Measurements from ENCODE around the gene STXBP1.
A peak's percentile ranks its signal among the peaks of the same experiment; 100 is the strongest.

The STXBP1 gene

GRCh38 chr9:127693143-127693542 lies 81.1 kb downstream of the STXBP1 start:
- no peak for DNase-seq (ENCODE audit: low spot score)

DNA sequence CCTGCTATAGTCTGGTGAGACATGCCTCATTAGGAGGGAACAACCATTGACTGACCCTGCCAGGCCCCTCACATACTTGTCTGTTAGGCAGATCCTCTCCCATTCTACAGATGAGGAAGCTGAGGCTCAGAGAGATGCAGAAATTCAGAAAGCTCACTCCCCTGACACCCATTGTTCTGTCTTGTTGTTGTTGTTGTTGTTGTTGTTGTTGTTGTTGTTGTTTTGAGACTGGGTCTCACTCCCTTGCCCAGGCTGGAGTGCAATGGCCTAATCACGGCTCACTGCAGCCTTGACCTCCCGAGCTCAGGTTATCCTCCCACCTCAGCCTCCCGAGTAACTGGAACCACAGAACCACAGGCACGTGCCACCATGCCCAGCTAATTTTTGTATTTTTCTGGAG lies 81.6 kb downstream of the STXBP1 start:
- no peak for DNase-seq (ENCODE audit: low spot score)

- DNase-seq (ENCODE audit: low spot score) = peak; percentile 46
Observed at GRCh38 chr9:127694890-127695720, 83.0 kb downstream of the STXBP1 start.

GRCh38 chr9:127697575-127697974 lies 85.5 kb downstream of the STXBP1 start:
- no peak for DNase-seq (ENCODE audit: low spot score)

- DNase-seq (ENCODE audit: low spot score) = no peak
Observed at GRCh38 chr9:127698386-127698785, 86.3 kb downstream of the STXBP1 start.

- DNase-seq (ENCODE audit: low spot score) = peak; percentile 99
Observed at GRCh38 chr9:127698985-127699670, 87.1 kb downstream of the STXBP1 start.

DNA sequence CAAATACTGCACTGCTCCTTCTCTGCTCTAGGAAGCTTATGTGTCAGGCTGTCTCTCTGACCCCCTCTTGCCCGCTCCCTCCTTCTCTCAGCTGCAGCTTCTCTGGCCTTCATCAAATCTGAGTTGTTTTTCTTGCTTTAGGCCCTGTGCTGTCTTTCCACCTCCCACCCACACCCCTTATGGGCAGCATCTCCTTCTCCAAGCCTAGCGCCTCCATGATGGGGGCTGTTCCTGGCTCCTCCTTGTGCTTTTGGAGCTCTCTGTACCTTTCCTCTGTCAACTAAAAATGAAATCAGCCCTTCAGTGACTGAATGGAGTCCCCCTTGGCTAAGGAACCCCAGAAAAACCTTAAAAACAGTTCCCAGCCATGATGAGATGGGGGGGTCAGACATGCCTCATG lies 88.1 kb downstream of the STXBP1 start:
- no peak for DNase-seq (ENCODE audit: low spot score)

DNA sequence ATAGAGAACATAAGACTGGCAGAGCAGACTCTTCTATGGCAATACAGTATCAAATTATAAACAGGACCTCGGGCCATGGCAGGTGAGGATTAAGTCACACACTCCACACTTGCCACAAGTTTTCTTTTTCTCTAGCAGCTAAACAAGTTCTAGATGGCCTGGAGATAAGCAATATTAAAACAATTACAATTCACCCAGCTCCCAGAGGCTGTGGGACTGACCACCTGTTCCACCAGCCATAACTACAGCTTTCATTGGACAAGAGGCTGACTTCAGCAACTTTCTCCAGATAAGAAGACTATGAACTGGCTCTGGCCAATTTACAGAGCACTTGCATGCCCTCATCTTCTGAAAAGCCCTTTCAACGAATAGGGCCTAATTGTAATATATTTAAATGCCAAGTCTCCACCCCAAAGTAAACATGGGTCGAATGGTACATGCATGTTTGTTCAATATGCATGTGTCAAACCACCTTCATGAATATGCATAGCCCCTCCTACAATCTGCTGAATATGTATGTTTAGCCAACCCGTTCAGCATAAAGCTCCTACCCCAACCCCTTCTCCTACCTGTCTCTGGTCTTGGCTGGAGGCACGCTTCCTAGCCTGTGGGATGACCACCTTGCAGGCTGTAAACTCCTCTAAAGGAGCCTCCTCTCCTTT lies 88.6 kb downstream of the STXBP1 start:
- no peak for DNase-seq (ENCODE audit: low spot score)

GRCh38 chr9:127703289-127703946 lies 91.3 kb downstream of the STXBP1 start:
- no peak for DNase-seq (ENCODE audit: low spot score)

- no peak for DNase-seq (ENCODE audit: low spot score)
Observed at GRCh38 chr9:127705577-127706379, 93.7 kb downstream of the STXBP1 start.

GRCh38 chr9:127706836-127707241 lies 94.8 kb downstream of the STXBP1 start, which contains the start of gene CFAP157:
Gene CFAP157 (plus strand): TSS chr9:127706988. CDS start chr9:127707032, 44 bp downstream.
- no peak for DNase-seq (ENCODE audit: low spot score)

DNA sequence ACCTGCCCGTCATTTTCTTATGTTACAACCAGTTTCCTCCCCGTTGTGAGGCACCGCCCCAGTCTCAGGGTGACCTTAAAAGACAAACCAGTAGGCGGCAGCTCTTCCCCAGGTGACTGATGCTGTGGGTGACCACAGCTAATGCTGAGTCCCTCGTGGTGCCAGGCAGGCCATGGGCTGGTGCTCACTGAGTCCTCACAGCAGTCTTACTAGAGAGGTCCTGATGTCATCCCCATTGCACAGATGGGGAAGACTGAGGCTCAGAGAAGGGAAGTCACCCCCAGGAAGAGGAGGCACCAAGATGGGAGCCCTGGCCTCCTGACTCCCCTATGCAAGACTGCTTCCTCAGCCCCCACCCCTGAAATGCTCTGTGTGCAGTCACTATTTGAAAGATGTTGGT lies 95.7 kb downstream of the STXBP1 start:
- DNase-seq (ENCODE audit: low spot score) = no peak

GRCh38 chr9:127708952-127709587 lies 97.0 kb downstream of the STXBP1 start:
- no peak for DNase-seq (ENCODE audit: low spot score)

GRCh38 chr9:127710204-127710783 lies 98.2 kb downstream of the STXBP1 start:
- no peak for DNase-seq (ENCODE audit: low spot score)

DNA sequence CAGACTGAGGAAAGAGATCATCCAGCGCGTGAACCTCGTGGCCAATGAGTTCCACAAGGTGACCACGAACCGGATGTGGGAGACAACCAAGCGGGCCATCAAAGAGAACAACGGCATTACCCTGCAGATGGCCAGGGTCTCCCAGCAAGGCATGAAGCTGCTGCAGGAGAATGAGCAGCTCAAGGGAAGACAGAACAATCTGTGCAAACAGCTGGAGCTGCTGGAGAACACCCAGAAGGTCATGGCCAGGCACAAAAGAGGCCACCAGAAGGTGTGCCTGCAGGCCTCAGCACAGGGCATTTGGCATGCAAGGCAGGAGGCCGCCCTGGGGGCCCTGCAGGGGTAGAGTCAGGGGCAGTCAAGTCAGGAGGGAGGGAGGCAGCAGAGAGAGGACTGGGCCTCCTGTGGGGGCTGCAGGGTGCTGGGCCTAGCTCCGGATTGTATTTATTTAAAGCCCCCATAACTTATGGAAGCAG lies 99.2 kb downstream of the STXBP1 start:
- DNase-seq (ENCODE audit: low spot score) = no peak

GRCh38 chr9:127711831-127712274 lies 99.8 kb downstream of the STXBP1 start:
- DNase-seq (ENCODE audit: low spot score) = no peak

DNA sequence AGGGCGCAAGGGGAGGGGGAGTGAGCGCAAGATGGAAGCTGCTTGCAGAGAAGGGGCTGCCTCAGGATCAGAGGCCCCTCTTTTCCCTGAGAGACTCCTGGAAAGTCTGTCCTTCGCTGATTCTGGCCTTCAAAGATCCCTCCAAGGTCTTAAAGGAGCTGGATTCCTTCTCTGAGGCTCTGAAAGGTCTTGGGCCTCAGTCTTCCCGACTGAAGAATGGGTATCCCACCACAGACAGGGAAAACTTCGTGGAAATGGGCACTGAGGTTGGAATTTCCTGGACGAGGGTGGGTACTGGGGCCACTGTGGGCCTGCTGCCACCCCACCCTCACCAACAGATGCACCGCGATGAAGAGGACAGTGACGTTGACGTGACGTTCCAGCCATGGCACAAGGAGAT lies 100.3 kb downstream of the STXBP1 start:
- DNase-seq (ENCODE audit: low spot score) = no peak

GRCh38 chr9:127712867-127713266 lies 100.8 kb downstream of the STXBP1 start:
- DNase-seq (ENCODE audit: low spot score) = no peak

- no peak for DNase-seq (ENCODE audit: low spot score)
Observed at GRCh38 chr9:127714020-127714750, 102.1 kb downstream of the STXBP1 start.

Data from GM03348 (cell line).